Measurements from ENCODE around the gene VPS13A. TPM values are rescaled to one million over a fixed set of nuclear protein-coding genes. Genes with fewer than 3 reads are reported as not detected.

VPS13A gene
- total and polyA plus RNA-seq, 2 of the 13 experiments (the other 11 are each of a cell fraction or from before 2014, with no cell fraction given), result 20.4 to 20.7 TPM

- Histone ChIP-seq H3K9me3 (ENCODE audit: low read length) (no peaks in the 10 kb centered on the region), H3K4me2 (ENCODE audit: low read depth, low read length) (no peak overlapping the region), H3K4me1 (ENCODE audit: insufficient read depth, low read length) (no peaks in the 10 kb centered on the region), H4K20me1 (ENCODE audit: insufficient read depth, low read length) (no peaks in the 10 kb centered on the region), H3K4me3 (replicated peaks in 1 of 3; ENCODE audit: insufficient read depth in 1 of 3, low read depth in 2 of 3, low read length in 3 of 3) (no peak overlapping the region), H3K36me3 (replicated peaks in 1 of 2; ENCODE audit: control insufficient read depth in 1 of 2, insufficient read depth in 2 of 2, low read length in 2 of 2) (no peaks in the 10 kb centered on the region), H2AFZ (ENCODE audit: low read length) (no peak overlapping the region), H3K27me3 (ENCODE audit: control insufficient read depth in 1 of 2, insufficient read depth in 2 of 2, low read length in 2 of 2) (no peaks in the 10 kb centered on the region), H3K79me2 (ENCODE audit: insufficient read depth, low read length) (no peaks in the 10 kb centered on the region), H3K9ac (ENCODE audit: insufficient read depth, low read depth, low read length) (no peak overlapping the region), H3K27ac (ENCODE audit: extremely low read length, insufficient read depth, low read length) (no peak overlapping the region)
- ATAC-seq, result no peak
- CTCF ChIA-PET (ENCODE audit: low intra/inter-chr PET ratio, low total read pairs), result no interaction called here
- POLR2A ChIA-PET, result no interaction called here
- 0% methylated on average over 3 of the region's 3 CpGs for WGBS (ENCODE audit: low lambda C conversion rate)
- intact Hi-C loops (cut with micrococcal nuclease; ENCODE audit: unreplicated experiment), result no loop called here
- in situ Hi-C loops (cut with HindIII; ENCODE audit: extremely low pct_ligation_motif_present, low pct_unique_long_range_greater_than_20kb), result loop anchor here (25.0 kb wide), 1 partner anchor 349 kb away; no protein-coding TSS in a partner anchor
- no peak for FAIRE-seq
- TF ChIP-seq ZBTB14 (CRISPR knock-in tag; IDR thresholded peaks at IDR 0.05) (no peak), NR2F1 (CRISPR knock-in tag; IDR thresholded peaks at IDR 0.05) (no peak), PAWR (CRISPR knock-in tag; IDR thresholded peaks at IDR 0.05; ENCODE audit: borderline replicate concordance) (no peak), IKZF1 (IDR thresholded peaks at IDR 0.05) (no peak), ZFY (CRISPR knock-in tag; IDR thresholded peaks at IDR 0.05) (no peak), TFE3 (CRISPR knock-in tag; IDR thresholded peaks at IDR 0.05) (no peak), STAT6 (CRISPR knock-in tag; IDR thresholded peaks at IDR 0.05; ENCODE audit: borderline replicate concordance) (no peak), LBX2 (CRISPR knock-in tag; IDR thresholded peaks at IDR 0.05; ENCODE audit: borderline replicate concordance) (no peak), NFYC (CRISPR knock-in tag; IDR thresholded peaks at IDR 0.05) (no peak), KLF15 (CRISPR knock-in tag; IDR thresholded peaks at IDR 0.05; ENCODE audit: borderline replicate concordance) (no peak), ZNF230 (CRISPR knock-in tag; IDR thresholded peaks at IDR 0.05) (no peak), ADNP (CRISPR knock-in tag; IDR thresholded peaks at IDR 0.05) (no peak)
- no TSS peak for BruUV-seq (replicated peaks)
- DNase-seq (ENCODE audit: low spot score), result no peak
These were observed 16.1 kb upstream of the VPS13A start for GRCh38 chr9:77161191-77161590.

Data from HepG2 (cell line).